Activated CD8-positive, alpha-beta memory T cell treated with anti-CD3 and anti-CD28 coated beads for 4 hours (primary cell): ENCODE results near the gene ARL4C.

Experiments
- DNase-seq, 2 donors: peaks; one replicate each; pipeline ENCODE4 v3.0.0-alpha.2; 2020; ENCODE audit warnings: low read depth in 2 of 2

Gene ARL4C

GRCh38 chr2:234500394-234501006, 3.6 kb upstream of the ARL4C start:
- peak in 1 of 2 donors; percentile 62 for DNase-seq

DNA sequence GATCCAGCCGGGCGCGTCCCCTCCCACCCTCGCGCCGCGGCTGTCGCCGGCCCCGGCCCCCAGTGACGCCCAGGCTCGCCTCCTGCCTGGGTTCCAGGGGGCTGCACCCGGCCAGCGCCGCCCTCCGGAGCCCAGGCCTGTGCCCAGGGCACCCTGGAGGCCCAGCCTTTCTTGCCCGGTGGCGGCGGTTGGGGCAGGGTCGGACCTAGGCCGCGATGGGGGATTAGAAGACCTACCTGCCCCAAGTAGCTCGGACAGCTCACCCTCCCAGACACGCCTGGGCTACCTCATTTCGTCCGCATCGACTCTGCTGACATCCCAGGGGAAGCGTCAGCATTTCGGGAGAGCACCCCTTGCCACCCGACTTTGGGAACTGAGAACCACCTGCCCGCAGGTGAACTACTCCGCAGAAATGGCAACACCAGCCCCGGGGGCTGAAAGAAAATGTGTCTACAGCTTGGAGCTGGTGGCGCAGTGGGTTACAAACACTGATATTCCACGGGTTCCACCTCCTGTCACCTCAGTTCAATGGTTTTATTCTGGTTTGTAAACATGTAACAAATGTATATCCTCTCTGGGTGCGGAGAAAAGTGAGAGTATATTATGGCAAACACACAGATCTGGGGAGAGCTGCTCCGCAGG, 834 bp upstream of the ARL4C start:
- DNase-seq: no peak

- DNase-seq: no peak
Observed at GRCh38 chr2:234496055-234496834, 636 bp downstream of the ARL4C start.

DNA sequence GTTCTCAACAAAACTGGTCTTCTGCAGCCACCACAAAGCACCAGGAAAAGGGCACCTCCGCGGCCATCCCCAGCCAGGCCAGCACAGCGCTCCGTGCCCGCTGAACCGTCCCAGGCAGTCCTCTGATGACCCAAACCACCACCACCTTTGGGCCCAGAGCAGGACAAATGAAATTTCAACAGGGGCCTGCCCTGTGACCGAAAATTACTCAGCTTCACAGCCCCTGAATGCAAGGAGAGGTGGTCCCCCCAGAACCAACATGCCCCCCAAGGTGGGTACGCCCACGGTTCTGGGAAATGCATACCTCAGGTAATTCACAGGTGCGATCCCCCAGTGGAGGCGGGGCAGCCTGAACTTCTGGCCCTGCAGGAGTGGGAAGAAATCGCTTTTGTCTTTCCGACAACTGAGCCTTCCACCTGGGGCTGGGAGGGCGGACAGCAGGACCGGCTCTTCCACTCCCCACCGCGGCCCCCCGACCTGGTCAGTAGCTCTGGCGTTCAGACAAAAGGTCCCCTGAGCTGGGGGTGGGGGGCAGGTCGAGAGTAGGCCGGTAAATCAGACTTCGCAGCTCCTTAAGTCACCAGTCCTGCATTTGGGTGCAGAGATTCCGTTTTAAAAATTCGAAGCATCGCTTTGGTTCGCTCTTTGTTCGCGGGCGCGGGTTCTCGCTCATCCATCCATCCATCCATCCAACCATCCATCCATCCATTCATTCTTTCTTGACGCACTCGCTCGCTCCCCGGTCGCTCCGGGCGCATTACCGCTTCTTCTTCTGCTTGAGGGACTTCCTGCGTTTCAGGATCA, 1.4 kb downstream of the ARL4C start:
- DNase-seq: no peak

GRCh38 chr2:234494361-234495250, 2.3 kb downstream of the ARL4C start:
- DNase-seq: no peak

- DNase-seq: no peak
Observed at GRCh38 chr2:234493796-234494195, 3.1 kb downstream of the ARL4C start.

DNA sequence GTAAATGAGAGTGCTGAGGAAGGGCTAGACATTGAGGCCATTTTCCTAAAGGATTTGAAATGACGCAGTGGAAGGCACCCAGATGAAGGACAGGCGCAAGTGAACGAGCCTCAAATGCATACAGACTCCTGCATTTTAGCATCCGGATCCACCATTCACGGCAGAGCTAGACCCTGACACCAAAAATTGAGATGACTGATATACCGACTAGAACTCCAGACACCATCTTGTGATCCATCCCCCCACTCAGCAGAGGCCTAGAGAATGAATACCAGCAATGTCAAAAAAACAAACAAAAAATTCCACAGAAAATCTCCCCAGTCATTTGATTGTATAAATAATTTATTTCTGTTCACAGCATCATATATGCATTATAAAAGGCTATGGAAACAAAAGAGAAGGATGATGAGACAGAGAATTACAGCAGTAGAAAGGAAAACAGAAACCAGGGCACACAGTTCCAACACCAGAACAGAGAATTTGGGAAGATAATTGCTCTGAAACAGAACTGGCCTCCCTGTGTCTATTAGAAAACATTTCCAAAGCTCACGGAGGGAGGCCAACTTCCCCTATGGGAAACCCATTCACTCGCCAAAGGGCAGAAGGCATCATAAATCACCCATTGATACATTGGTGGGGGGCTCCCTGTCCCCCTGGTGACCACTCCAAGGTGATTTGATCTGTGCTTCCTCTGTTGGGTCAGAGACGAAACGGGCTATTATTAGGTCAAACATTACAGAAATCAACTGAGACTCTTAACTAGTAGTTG, 4.0 kb downstream of the ARL4C start:
- no peak for DNase-seq

DNA sequence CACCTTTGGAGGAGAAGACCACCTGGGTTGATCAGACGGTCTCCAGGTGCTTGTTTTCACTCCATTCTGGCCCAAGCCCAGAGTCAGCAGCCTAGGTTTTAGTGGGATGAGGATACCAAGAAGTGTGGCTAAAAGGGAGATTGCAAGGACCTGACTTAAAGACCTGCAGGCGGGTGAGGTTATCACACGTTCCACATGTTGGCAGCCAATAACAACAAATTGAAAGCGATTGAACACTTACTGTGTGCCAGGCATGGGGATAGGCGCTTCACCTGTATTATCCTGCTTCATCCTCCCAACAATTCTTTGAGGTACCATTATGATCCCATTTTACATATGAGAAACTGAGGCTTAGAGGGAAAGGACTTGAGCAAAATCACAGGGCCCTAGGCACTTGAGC, 5.0 kb downstream of the ARL4C start:
- no peak for DNase-seq

DNA sequence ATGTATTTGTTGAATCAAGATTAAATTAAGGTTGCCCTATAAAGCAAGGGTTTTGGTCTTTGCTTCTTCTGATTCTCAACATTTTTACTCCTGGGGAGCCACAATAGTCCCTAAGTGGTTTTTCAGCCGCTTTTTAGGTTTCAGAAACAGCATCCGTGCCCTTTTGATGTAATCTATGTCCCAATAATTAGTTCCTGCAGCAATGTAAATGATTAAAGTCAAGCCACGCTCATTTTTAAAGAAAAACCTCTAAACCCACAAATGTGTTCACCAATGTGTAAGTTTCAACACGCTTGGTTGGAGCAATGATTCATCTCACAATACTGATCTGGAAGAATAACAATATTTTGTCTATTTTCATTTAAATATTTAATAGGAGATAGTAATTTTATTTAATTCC, 5.6 kb downstream of the ARL4C start:
- DNase-seq: no peak

GRCh38 chr2:234490271-234491091, 6.4 kb downstream of the ARL4C start:
- DNase-seq: no peak

DNA sequence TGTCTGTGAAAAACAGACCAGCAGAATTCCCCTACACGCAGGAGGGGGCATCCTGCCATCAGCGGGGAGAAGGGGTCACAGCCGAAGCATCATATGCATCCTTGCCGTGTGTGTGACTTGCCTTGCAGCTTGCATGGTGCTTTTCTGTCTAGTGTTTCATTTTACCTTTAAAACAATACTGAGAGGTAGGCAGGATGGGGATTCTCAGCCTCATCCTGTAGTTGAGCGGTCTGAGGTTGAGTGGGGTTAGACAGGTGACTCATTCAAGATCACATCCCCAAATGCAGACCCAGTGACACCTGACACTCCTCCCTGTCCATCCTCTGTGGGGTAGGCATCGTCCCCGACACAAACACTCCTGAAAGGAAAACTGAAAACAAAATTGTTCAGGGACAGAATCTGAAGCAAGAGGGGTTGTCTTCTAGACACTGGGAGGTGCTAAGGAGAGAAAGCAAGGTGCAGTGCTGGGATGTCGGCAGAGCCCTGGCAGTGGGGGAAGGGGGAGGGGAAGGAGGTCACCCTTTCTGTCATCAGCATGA, 7.9 kb downstream of the ARL4C start:
- DNase-seq: peak in 1 of 2 donors; percentile 53

DNA sequence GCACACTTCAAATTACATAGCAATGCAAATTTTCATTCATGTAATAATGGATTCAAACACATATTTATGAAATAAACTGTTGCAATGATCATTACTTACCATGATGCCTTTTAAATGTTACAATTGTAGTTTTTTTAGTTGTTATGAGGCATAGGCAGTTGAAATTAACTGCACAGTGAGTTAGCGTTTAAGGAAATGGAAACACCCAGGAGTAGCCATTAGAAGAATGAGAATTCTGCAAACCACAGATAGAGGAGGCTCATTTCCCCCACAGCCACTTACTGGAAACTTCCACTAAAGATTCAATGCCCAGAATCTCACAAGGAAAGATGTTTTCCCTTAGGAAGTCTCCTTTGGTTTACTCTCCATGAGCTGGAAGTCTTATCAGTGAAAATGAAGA, 8.4 kb downstream of the ARL4C start:
- no peak for DNase-seq

DNA sequence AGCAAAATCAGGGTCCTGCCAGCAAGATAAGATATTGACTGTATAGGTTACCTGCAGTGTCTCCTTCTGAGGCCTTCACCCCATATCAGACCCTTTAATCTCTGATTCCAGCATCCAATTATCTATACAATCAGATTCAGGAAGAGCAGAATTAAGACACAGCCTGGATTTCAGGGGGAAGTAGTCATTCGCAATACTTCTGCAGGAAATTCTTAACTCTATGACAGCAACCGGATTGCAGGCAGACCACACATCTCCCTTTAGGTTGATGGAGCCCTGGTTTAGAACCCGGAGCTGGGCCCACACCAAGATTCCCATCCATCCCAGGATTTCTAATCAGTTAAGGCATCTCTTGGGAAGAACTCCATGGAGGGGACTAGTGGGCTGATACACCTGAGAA, 9.5 kb downstream of the ARL4C start:
- DNase-seq: no peak

DNA sequence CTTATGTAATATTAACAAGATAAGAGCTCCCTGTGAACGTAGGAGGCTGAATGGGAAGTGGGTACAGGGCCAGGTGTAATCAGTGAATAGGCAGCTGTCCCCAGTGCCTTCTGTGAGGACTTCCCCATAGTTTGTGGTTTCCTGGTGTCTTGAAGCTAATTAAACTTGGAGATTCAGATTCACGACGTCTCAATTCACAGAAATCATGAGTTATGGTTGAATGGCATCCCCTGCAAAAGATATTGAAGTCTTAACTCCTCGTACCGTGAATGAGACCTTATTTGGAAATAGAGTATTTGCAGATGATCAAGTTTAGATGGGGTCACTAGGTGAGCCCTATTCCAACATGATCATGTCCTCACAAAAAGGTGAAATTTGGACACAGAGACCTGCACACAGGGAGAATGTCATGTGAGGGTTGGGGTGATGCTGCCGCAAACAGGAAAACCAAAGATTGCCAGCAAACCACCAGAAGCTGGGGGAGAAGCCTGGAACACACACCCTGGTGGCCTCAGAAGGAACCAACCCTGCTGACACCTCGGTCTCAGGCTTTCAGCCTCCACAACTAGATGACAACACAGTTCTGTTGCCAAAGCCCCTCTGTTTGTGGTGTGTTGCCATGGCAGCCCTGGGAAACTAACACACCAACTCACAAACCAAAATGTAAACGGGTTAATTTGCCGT, 13.2 kb downstream of the ARL4C start:
- DNase-seq: peak; percentile 65 to 74

DNA sequence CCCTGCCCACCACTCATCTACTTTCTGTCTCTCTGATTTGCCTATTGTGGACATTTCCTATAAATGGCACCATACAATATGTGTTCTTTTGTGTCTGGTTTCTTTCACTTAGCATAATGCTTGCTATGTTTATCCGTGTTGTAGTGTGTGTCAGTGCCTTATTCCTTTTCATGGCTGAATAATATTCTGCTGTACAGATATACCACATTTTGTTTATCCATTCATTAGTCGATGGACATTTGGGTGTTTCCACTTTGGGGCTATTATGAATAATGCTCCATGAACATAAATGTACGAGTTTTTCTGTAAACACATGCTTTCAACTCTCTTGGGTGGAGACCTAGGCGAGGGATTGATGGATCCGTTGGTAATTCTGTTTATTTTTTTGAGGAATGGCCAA, 15.6 kb downstream of the ARL4C start:
- DNase-seq: no peak

DNA sequence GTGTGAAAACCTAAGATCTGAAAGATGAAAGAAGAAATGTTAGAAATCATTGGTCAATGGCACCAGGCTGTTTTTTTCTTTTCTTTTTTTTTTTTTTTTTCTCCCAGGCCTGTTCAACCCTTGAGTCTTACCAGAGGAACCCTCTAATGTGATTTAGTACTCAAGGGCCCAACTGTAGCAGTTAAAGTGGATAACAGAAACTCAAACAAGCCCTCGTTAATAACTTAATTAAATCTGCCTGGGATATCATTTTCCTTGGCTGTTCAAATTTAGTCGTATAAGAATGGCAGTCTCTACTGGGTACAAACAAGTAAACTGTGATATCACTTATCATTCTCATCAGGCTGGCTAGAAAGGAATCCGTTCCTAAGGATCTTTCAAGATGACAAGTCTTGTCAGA, 16.5 kb downstream of the ARL4C start:
- no peak for DNase-seq

DNA sequence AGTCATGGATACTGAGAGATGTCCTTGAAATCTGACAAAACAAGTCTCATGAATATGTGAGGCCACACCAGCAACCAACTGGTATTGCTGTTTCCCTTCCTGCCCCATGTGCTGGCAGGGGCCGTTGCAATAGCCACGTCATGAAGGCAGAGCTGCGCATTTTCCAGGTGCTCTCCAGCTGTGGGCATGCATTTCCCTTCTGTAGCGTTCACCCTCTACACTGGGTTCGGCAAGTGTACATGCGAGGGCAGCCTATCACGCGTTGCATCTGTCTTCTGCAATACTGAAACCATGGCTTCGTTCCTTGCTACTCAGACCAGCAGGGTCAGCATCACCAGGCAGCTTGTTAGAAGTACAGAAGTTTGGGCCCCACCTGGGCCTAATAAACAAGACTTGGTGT, 17.4 kb downstream of the ARL4C start:
- no peak for DNase-seq

GRCh38 chr2:234478121-234478858, 18.6 kb downstream of the ARL4C start:
- DNase-seq: no peak
